WTC11 (cell line): Measurements from ENCODE around the gene CYP46A1. TPM values are rescaled to one million over a fixed set of nuclear protein-coding genes. Genes with fewer than 3 reads are reported as not detected.

Experiments
- ATAC-seq: fragments of 200-7000 bp; cut with Tn5 transposase; 2 replicates; pipeline ENCODE4 v1.10.0; 2021; ENCODE audit warnings: mild to moderate bottlenecking, moderate library complexity
- CTCF ChIA-PET: fragments of 300-600 bp; sonication (Branson Sonifier 250); formaldehyde crosslinking; loops from one replicate; lab custom pipeline; 2021; ENCODE audit warnings: antibody characterized with exemption; lab: Charles Lee
- POLR2A ChIA-PET: fragments of 350-600 bp; sonication (Branson Sonifier 250); formaldehyde crosslinking; loops from one replicate; lab custom pipeline; 2021; ENCODE audit warnings: antibody characterized with exemption; lab: Charles Lee
- DNase-seq: peaks from one replicate; pipeline ENCODE4 v3.0.0; 2021; ENCODE audit warnings: low spot score
- H3K27ac Mint-ChIP-seq: 2 replicates; pipeline ENCODE4 v1.8.0; 2021; ENCODE audit warnings: mixed read lengths
- H3K27me3 Mint-ChIP-seq: 2 replicates; pipeline ENCODE4 v1.8.0; 2021; ENCODE audit warnings: low read depth, mild to moderate bottlenecking, moderate library complexity, mixed read lengths
- H3K36me3 Mint-ChIP-seq: 2 replicates; pipeline ENCODE4 v1.8.0; 2021; ENCODE audit warnings: mixed read lengths
- H3K4me1 Mint-ChIP-seq: 2 replicates; pipeline ENCODE4 v1.8.0; 2022; ENCODE audit warnings: mixed read lengths
- H3K4me3 Mint-ChIP-seq: 2 replicates; pipeline ENCODE4 v1.8.0; 2021; ENCODE audit warnings: mild to moderate bottlenecking, moderate library complexity, mixed read lengths
- H3K9me3 Mint-ChIP-seq: 2 replicates; pipeline ENCODE4 v1.8.0; 2021; ENCODE audit warnings: mixed read lengths
- ELF4 ChIP-seq: sonication (generic); formaldehyde crosslinking; IDR thresholded peaks from 2 replicates; pipeline ENCODE4 v1.8.1; 2022; ENCODE audit warnings: low read depth, mild to moderate bottlenecking, moderate library complexity, missing genetic modification reagents
- GRHL2 ChIP-seq: fragments of 250-450 bp; sonication (Bioruptor Pico); IDR thresholded peaks from 2 replicates; pipeline ENCODE4 v1.8.0; 2022; ENCODE audit warnings: mild to moderate bottlenecking, moderate library complexity; ENCODE audit not compliant: insufficient replicate concordance, severe bottlenecking
- HMGXB4 ChIP-seq: sonication (generic); formaldehyde crosslinking; IDR thresholded peaks from 2 replicates; pipeline ENCODE4 v1.8.1; 2023; ENCODE audit warnings: mild to moderate bottlenecking, moderate library complexity, missing genetic modification reagents
- OVOL2 ChIP-seq: fragments of 250-450 bp; sonication (Bioruptor Pico); IDR thresholded peaks from 2 replicates; pipeline ENCODE4 v1.9.0; 2021; ENCODE audit warnings: mild to moderate bottlenecking, borderline replicate concordance
- PRRX2 ChIP-seq: fragments of 250-450 bp; sonication (Bioruptor Pico); IDR thresholded peaks from 2 replicates; pipeline ENCODE4 v1.8.0; 2021; ENCODE audit warnings: mild to moderate bottlenecking
- RELA ChIP-seq: sonication (generic); formaldehyde crosslinking; IDR thresholded peaks from 2 replicates; pipeline ENCODE4 v1.8.1; 2022; ENCODE audit warnings: missing genetic modification reagents, mild to moderate bottlenecking, borderline replicate concordance
- STAT6 ChIP-seq: sonication (generic); formaldehyde crosslinking; conservative IDR thresholded peaks from 2 replicates; pipeline ENCODE4 v1.8.1; 2023; ENCODE audit warnings: mild to moderate bottlenecking, low read depth, missing genetic modification reagents, moderate library complexity
- ZBTB43 ChIP-seq: sonication (generic); formaldehyde crosslinking; IDR thresholded peaks from 2 replicates; pipeline ENCODE4 v1.8.1; 2023; ENCODE audit warnings: mild to moderate bottlenecking, missing genetic modification reagents
- ZNF138 ChIP-seq: sonication (generic); formaldehyde crosslinking; conservative IDR thresholded peaks from 2 replicates; pipeline ENCODE4 v1.8.1; 2022; ENCODE audit warnings: mild to moderate bottlenecking, moderate library complexity, missing genetic modification reagents
- ZNF263 ChIP-seq: sonication (generic); formaldehyde crosslinking; IDR thresholded peaks from 2 replicates; pipeline ENCODE4 v1.8.1; 2022; ENCODE audit warnings: low read depth, mild to moderate bottlenecking, moderate library complexity, missing genetic modification reagents
- ZNF396 ChIP-seq: fragments of 250-450 bp; sonication (Bioruptor Pico); IDR thresholded peaks from 2 replicates; pipeline ENCODE4 v1.8.0; 2021; ENCODE audit warnings: mild to moderate bottlenecking, moderate library complexity, borderline replicate concordance
- ZNF512 ChIP-seq: sonication (generic); formaldehyde crosslinking; IDR thresholded peaks from 2 replicates; pipeline ENCODE4 v1.8.1; 2022; ENCODE audit warnings: missing genetic modification reagents, borderline replicate concordance
- ZNF532 ChIP-seq: fragments of 250-450 bp; sonication (Bioruptor Pico); IDR thresholded peaks from 2 replicates; pipeline ENCODE4 v1.9.0; 2021; ENCODE audit warnings: mild to moderate bottlenecking, borderline replicate concordance
- total RNA-seq: library from RNA; stranded (reverse); gene quantifications from 3 replicates; pipeline ENCODE4 v1.2.3, GENCODE V29; 2021

CYP46A1 gene
- total RNA-seq, 1 experiment from 2014 or later: 0.77 TPM

- no peak for ATAC-seq
- Mint-ChIP-seq H3K9me3 (peaks cover 8% of the 10 kb centered on the region), H3K4me3 (no peak overlapping the region), H3K27ac (no peak overlapping the region), H3K4me1 (0 out of 2 replicates have a peak, but pooled peaks cover 5% of the 10 kb centered on the region), H3K36me3 (no peaks in the 10 kb centered on the region), H3K27me3 (peaks cover 3% of the 10 kb centered on the region; the same call in 1 of the 2 replicates)
- ChIA-PET POLR2A (no interaction called here), CTCF (interaction anchor here (0.8 to 2.3 kb wide), 4 partner anchors 14 to 32 kb away, joined by 3 to 7 read pairs (median 4); partner anchors contain the start of gene CYP46A1)
- TF ChIP-seq ZBTB43 (CRISPR knock-in tag): no peak
- DNase-seq: no peak
Measured at GRCh38 chr14:99716091-99716849, 32.2 kb downstream of the CYP46A1 start.

- ChIA-PET POLR2A (no interaction called here), CTCF (interaction anchor here (0.6 to 2.3 kb wide), 5 partner anchors 13 to 198 kb away, joined by 3 to 7 read pairs (median 4); partner anchors contain the start of gene CYP46A1)
- Mint-ChIP-seq H3K4me3 (no peak overlapping the region), H3K27me3 (0 out of 2 replicates have a peak, but pooled peaks cover 3% of the 10 kb centered on the region), H3K9me3 (peaks cover 8% of the 10 kb centered on the region), H3K4me1 (0 out of 2 replicates have a peak, but pooled peaks cover 5% of the 10 kb centered on the region), H3K36me3 (no peaks in the 10 kb centered on the region), H3K27ac (no peak overlapping the region)
- TF ChIP-seq ZBTB43 (CRISPR knock-in tag) (no peak), ZNF396 (CRISPR knock-in tag) (no peak), RELA (CRISPR knock-in tag) (no peak), ZNF138 (CRISPR knock-in tag) (no peak), ZNF532 (CRISPR knock-in tag) (no peak), OVOL2 (CRISPR knock-in tag) (no peak), PRRX2 (no peak), STAT6 (CRISPR knock-in tag) (no peak), GRHL2 (CRISPR knock-in tag) (no peak), HMGXB4 (no peak), ZNF263 (CRISPR knock-in tag) (no peak), ELF4 (no peak), ZNF512 (CRISPR knock-in tag) (no peak)
- ATAC-seq: no peak
- no peak for DNase-seq
Measured at GRCh38 chr14:99716850-99717681, 33.0 kb downstream of the CYP46A1 start.
